ENCODE results near the gene SUMO3. TPM values are rescaled to one million over a fixed set of nuclear protein-coding genes. Genes with fewer than 3 reads are reported as not detected.

Gene SUMO3
- total and polyA plus RNA-seq, 10 of the 15 experiments (the other 5 are each of a cell fraction or from before 2014, with no cell fraction given) = 14.3 to 164 (median 89.9) TPM

DNA sequence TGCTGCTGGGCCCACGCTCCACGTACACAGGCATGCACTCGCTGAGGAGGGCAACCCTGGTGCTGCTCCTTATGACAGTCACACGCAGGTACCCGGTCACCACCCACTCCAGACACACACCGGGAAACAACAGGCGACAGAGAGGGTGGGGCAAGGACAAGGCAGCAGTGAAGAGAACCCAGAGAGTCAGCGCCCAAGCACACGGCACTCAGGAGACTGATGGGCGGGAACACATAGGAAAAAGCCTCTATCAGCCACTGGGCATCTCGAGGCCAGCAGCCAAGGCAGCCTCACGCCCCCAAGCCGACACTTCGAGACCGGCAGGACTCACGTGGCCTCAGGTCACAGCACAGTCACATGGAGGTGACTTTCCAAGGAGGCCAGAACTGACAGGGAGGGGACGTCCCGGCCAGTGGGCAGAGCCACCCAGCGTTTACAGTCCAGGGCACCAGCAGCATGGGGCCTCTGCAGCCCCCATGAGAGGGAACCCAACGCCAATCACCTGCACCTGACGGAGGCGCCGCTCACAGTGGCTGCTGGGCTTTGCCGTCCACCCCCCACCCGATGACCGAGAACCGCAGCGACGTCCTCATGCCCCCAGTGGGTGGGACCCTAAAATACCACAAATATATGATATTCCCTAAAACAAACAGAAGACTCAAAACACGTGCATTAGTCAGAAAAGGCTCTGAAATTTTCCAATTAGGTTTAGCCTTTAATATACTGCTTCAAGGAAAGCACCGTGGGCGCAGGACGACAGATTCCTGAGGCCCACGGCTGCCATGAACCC, 35.9 kb upstream of the SUMO3 start:
- DNase-seq (ENCODE audit: low read depth, low spot score) (no peak), ATAC-seq (no peak), FAIRE-seq (no peak)
- TF ChIP-seq TCF3 (IDR thresholded peaks at IDR 0.05; ENCODE audit: borderline replicate concordance, insufficient read depth, low read depth, low read length) (no peak), RAD21 (IDR thresholded peaks at IDR 0.05; ENCODE audit: insufficient read depth, low read depth, low read length) (no peak), NFXL1 (IDR thresholded peaks at IDR 0.05; ENCODE audit: borderline replicate concordance) (no peak), CHD2 (IDR thresholded peaks at IDR 0.05; ENCODE audit: borderline replicate concordance, low read depth, low read length) (no peak), SPI1 (IDR thresholded peaks at IDR 0.05; ENCODE audit: borderline replicate concordance, insufficient read depth, low read depth, low read length) (no peak)
- TF ChIP-seq, protein P1, sequence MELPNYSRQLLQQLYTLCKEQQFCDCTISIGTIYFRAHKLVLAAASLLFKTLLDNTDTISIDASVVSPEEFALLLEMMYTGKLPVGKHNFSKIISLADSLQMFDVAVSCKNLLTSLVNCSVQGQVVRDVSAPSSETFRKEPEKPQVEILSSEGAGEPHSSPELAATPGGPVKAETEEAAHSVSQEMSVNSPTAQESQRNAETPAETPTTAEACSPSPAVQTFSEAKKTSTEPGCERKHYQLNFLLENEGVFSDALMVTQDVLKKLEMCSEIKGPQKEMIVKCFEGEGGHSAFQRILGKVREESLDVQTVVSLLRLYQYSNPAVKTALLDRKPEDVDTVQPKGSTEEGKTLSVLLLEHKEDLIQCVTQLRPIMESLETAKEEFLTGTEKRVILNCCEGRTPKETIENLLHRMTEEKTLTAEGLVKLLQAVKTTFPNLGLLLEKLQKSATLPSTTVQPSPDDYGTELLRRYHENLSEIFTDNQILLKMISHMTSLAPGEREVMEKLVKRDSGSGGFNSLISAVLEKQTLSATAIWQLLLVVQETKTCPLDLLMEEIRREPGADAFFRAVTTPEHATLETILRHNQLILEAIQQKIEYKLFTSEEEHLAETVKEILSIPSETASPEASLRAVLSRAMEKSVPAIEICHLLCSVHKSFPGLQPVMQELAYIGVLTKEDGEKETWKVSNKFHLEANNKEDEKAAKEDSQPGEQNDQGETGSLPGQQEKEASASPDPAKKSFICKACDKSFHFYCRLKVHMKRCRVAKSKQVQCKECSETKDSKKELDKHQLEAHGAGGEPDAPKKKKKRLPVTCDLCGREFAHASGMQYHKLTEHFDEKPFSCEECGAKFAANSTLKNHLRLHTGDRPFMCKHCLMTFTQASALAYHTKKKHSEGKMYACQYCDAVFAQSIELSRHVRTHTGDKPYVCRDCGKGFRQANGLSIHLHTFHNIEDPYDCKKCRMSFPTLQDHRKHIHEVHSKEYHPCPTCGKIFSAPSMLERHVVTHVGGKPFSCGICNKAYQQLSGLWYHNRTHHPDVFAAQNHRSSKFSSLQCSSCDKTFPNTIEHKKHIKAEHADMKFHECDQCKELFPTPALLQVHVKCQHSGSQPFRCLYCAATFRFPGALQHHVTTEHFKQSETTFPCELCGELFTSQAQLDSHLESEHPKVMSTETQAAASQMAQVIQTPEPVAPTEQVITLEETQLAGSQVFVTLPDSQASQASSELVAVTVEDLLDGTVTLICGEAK (IDR thresholded peaks at IDR 0.05; ENCODE audit: borderline replicate concordance) = no peak
- TF ChIP-seq, protein P2, sequence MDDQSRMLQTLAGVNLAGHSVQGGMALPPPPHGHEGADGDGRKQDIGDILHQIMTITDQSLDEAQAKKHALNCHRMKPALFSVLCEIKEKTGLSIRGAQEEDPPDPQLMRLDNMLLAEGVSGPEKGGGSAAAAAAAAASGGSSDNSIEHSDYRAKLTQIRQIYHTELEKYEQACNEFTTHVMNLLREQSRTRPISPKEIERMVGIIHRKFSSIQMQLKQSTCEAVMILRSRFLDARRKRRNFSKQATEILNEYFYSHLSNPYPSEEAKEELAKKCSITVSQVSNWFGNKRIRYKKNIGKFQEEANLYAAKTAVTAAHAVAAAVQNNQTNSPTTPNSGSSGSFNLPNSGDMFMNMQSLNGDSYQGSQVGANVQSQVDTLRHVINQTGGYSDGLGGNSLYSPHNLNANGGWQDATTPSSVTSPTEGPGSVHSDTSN (IDR thresholded peaks at IDR 0.05; ENCODE audit: insufficient replicate concordance, low read depth, low read length) = no peak
- TF ChIP-seq, protein P3, sequence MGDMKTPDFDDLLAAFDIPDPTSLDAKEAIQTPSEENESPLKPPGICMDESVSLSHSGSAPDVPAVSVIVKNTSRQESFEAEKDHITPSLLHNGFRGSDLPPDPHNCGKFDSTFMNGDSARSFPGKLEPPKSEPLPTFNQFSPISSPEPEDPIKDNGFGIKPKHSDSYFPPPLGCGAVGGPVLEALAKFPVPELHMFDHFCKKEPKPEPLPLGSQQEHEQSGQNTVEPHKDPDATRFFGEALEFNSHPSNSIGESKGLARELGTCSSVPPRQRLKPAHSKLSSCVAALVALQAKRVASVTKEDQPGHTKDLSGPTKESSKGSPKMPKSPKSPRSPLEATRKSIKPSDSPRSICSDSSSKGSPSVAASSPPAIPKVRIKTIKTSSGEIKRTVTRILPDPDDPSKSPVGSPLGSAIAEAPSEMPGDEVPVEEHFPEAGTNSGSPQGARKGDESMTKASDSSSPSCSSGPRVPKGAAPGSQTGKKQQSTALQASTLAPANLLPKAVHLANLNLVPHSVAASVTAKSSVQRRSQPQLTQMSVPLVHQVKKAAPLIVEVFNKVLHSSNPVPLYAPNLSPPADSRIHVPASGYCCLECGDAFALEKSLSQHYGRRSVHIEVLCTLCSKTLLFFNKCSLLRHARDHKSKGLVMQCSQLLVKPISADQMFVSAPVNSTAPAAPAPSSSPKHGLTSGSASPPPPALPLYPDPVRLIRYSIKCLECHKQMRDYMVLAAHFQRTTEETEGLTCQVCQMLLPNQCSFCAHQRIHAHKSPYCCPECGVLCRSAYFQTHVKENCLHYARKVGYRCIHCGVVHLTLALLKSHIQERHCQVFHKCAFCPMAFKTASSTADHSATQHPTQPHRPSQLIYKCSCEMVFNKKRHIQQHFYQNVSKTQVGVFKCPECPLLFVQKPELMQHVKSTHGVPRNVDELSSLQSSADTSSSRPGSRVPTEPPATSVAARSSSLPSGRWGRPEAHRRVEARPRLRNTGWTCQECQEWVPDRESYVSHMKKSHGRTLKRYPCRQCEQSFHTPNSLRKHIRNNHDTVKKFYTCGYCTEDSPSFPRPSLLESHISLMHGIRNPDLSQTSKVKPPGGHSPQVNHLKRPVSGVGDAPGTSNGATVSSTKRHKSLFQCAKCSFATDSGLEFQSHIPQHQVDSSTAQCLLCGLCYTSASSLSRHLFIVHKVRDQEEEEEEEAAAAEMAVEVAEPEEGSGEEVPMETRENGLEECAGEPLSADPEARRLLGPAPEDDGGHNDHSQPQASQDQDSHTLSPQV (IDR thresholded peaks at IDR 0.05) = no peak
- no peak overlapping the region for H3K9ac ChIP-seq (ENCODE audit: control insufficient read depth, insufficient read depth, low read length)
- CTCF ChIA-PET = no interaction called here
- H3K36me3 ChIP-seq (ENCODE audit: control insufficient read depth in 2 of 2, insufficient read depth in 2 of 2, low read length in 1 of 2) = peaks cover 7 to 39% of the 10 kb centered on the region in 2 experiments; a peak in 3 of 4 replicates
- RAD21 ChIA-PET (ENCODE audit: unreplicated experiment) = no interaction called here
- no TSS peak for BruUV-seq (replicated peaks)
- in situ Hi-C loops (cut with MboI) (no loop called here), intact Hi-C loops (cut with micrococcal nuclease; ENCODE audit: unreplicated experiment) (no loop called here)
- H3K9me3 ChIP-seq (replicated peaks; ENCODE audit: control insufficient read depth, insufficient read depth, low read length) = no peaks in the 10 kb centered on the region
- SMC1A ChIA-PET (ENCODE audit: uncharacterized antibody, unreplicated experiment) = no interaction called here
- no peak overlapping the region for H3K4me2 ChIP-seq (ENCODE audit: control insufficient read depth, insufficient read depth)
- H3K27me3 ChIP-seq (replicated peaks in 1 of 2; ENCODE audit: control insufficient read depth in 2 of 2, insufficient read depth in 2 of 2, low read length in 1 of 2) = no peaks in the 10 kb centered on the region
- H3K79me2 ChIP-seq (ENCODE audit: control insufficient read depth, insufficient read depth, low read length) = no peaks in the 10 kb centered on the region
- no peaks in the 10 kb centered on the region for H3K4me1 ChIP-seq (ENCODE audit: control insufficient read depth, insufficient read depth, low read length)
- WGBS (ENCODE audit: insufficient coverage, insufficient replicate concordance, low lambda C conversion rate, missing lambda C conversion rate) = 96% methylated on average over 34 of the region's 34 CpGs
- H3K4me3 ChIP-seq = no peak overlapping the region
- H2AFZ ChIP-seq (ENCODE audit: control insufficient read depth, low read depth, low read length) = no peak overlapping the region
- POLR2A ChIA-PET = no interaction called here
- no peak overlapping the region for H3K27ac ChIP-seq (ENCODE audit: control insufficient read depth, insufficient read depth)
- no peaks in the 10 kb centered on the region for H4K20me1 ChIP-seq (ENCODE audit: control insufficient read depth, insufficient read depth)
